Measurements from ENCODE around the gene ARFIP2. TPM values are rescaled to one million over a fixed set of nuclear protein-coding genes. Genes with fewer than 3 reads are reported as not detected.

The ARFIP2 gene
- total RNA-seq, 1 donor from 2014 or later: 54.0 TPM

DNA sequence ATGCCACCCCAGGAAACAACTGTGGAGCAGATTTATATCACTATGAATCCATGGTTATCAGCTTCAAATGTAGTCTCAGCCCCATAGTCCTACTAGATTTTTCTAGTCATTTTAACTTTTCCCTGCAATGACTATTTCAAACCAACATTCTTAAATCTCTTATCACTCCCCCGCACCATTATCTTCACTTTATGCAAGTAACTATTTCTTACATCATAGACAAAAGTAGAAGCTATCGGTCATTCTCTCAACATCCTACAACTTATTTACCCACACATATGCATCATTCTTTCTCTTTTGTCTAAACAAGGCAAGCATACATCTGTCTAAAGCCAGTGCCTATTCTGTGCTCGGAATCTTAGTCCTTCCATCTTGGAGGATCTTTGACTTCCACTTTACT, 4.5 kb upstream of the ARFIP2 start:
- intact Hi-C loops (cut with DNase I): no loop called here
- Histone ChIP-seq H3K27me3 (no peaks in the 10 kb centered on the region), H3K27ac (no peak overlapping the region), H3K36me3 (peaks cover 0 to 41% of the 10 kb centered on the region in 2 donors), H3K4me1 (peaks cover 23% of the 10 kb centered on the region), H3K4me3 (no peak overlapping the region), H3K9me3 (no peaks in the 10 kb centered on the region)
- DNase-seq (ENCODE audit: extremely low spot score in 2 of 2): no peak
- no peak for TF ChIP-seq POLR2AphosphoS5 (IDR thresholded peaks at IDR 0.05; ENCODE audit: insufficient read depth in 1 of 2, low read depth in 1 of 2)
- no peak for TF ChIP-seq CTCF (IDR thresholded peaks at IDR 0.05)
- no peak for TF ChIP-seq POLR2A (IDR thresholded peaks at IDR 0.05)

DNA sequence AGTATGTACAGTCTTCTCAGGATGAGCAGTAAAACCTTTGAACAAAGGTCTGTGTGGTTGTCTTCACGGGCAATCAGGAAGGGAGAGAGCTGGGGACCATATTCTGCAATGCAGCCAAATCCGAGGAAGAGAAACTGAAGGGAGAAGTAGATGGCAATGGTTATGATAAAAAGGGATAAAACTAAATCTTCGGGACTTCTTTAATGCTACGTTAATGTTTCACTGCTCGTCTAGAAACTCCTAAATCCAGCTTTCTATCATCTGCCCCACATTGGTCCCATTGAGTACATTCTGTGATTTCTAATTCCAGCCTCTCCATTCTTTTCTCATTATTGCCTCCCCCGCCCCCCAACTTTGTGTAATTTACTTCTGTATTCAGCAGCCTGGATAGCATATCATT, 1.9 kb upstream of the ARFIP2 start:
- no peaks in the 10 kb centered on the region for H3K9me3 ChIP-seq
- no peak for DNase-seq (ENCODE audit: extremely low spot score in 2 of 2)
- H3K27ac ChIP-seq: peak overlapping the region; percentile 95
- intact Hi-C loops (cut with DNase I): no loop called here
- H3K4me3 ChIP-seq: no peak overlapping the region
- peaks cover 37% of the 10 kb centered on the region for H3K4me1 ChIP-seq
- no peaks in the 10 kb centered on the region for H3K27me3 ChIP-seq
- TF ChIP-seq CTCF (IDR thresholded peaks at IDR 0.05) (no peak), POLR2A (IDR thresholded peaks at IDR 0.05) (no peak), POLR2AphosphoS5 (IDR thresholded peaks at IDR 0.05; ENCODE audit: insufficient read depth in 1 of 2, low read depth in 1 of 2) (no peak)
- H3K36me3 ChIP-seq: peaks cover 0 to 43% of the 10 kb centered on the region in 2 donors

GRCh38 chr11:6482441-6482840, 1.3 kb upstream of the ARFIP2 start:
- Histone ChIP-seq H3K9me3 (no peaks in the 10 kb centered on the region), H3K4me1 (peaks cover 37% of the 10 kb centered on the region), H3K27me3 (no peaks in the 10 kb centered on the region), H3K36me3 (peaks cover 0 to 45% of the 10 kb centered on the region in 2 donors), H3K4me3 (peak overlapping the region; percentile 66 to 70), H3K27ac (peak overlapping the region; percentile 95)
- TF ChIP-seq CTCF (IDR thresholded peaks at IDR 0.05) (no peak), POLR2A (IDR thresholded peaks at IDR 0.05) (no peak), POLR2AphosphoS5 (IDR thresholded peaks at IDR 0.05; ENCODE audit: insufficient read depth in 1 of 2, low read depth in 1 of 2) (no peak)
- DNase-seq (ENCODE audit: extremely low spot score in 2 of 2): no peak
- intact Hi-C loops (cut with DNase I): no loop called here

DNA sequence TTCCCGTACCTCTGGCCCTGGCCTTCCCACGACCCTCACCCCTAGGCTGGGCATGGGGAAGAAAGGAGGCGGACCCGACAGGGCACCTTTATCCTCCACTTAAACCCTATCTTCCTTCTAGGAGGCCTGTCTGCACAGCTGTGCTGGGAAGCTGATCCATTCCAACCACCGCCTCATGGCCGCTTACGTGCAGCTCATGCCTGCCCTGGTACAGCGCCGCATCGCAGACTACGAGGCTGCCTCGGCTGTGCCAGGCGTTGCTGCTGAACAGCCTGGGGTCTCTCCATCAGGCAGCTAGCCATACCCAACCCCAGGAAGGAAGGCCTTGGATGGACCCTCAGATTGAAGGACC, 769 bp upstream of the ARFIP2 start:
- intact Hi-C loops (cut with DNase I): no loop called here
- H3K36me3 ChIP-seq: peaks cover 0 to 46% of the 10 kb centered on the region in 2 donors
- TF ChIP-seq POLR2AphosphoS5 (IDR thresholded peaks at IDR 0.05; ENCODE audit: insufficient read depth in 1 of 2, low read depth in 1 of 2): no peak
- TF ChIP-seq CTCF (IDR thresholded peaks at IDR 0.05): no peak
- no peak for TF ChIP-seq POLR2A (IDR thresholded peaks at IDR 0.05)

DNA sequence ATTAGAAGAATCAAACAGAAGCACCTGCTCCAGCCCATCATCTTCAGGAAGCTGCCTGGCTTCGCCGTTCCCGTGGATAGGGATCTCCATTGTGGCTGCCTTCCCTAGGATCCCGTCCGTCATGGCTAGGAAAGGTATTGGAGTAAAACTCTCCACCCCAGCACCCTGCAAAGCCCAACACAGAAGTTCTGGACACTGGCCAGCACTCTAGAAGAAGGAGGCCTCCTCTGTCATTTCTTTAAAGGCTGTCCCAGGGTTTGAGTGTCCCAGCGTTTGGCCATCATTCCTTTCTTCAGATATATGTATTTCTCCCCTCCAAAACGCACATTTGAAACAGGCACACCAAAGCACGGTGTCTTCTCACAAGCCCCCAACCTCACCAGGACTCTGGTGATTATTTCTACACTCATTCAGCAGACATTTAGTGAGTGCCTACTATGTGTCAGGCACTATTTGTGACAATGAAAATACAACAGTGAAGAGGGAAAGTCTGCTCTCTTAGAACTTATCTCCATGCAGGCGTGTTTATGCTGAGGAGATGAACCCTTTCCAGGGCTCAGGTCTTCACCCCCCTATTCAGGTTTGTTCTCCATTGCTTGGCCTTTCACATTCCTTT, 724 bp downstream of the ARFIP2 start:
- H3K36me3 ChIP-seq: peaks cover 0 to 49% of the 10 kb centered on the region in 2 donors
- no peak for DNase-seq (ENCODE audit: extremely low spot score in 2 of 2)
- peak overlapping the region; percentile 95 for H3K27ac ChIP-seq
- H3K9me3 ChIP-seq: no peaks in the 10 kb centered on the region
- no peaks in the 10 kb centered on the region for H3K27me3 ChIP-seq
- peak overlapping the region; percentile 66 to 70 for H3K4me3 ChIP-seq
- TF ChIP-seq POLR2AphosphoS5 (IDR thresholded peaks at IDR 0.05; ENCODE audit: insufficient read depth in 1 of 2, low read depth in 1 of 2) (no peak), CTCF (IDR thresholded peaks at IDR 0.05) (no peak), POLR2A (IDR thresholded peaks at IDR 0.05) (no peak)
- intact Hi-C loops (cut with DNase I): no loop called here
- H3K4me1 ChIP-seq: peaks cover 37% of the 10 kb centered on the region

More for the DNA sequence above, 769 bp upstream of the ARFIP2 start:
- Histone ChIP-seq H3K27ac (peak overlapping the region; percentile 95), H3K27me3 (no peaks in the 10 kb centered on the region), H3K9me3 (no peaks in the 10 kb centered on the region), H3K4me1 (peaks cover 37% of the 10 kb centered on the region), H3K4me3 (peak overlapping the region; percentile 66 to 70)
- no peak for DNase-seq (ENCODE audit: extremely low spot score in 2 of 2)
